Measurements from ENCODE around the gene DYNC1LI1. TPM values are rescaled to one million over a fixed set of nuclear protein-coding genes. Genes with fewer than 3 reads are reported as not detected.

DYNC1LI1 gene
- total RNA-seq, 4 donors from 2014 or later: 23.5 to 46.0 (median 26.5) TPM

Small RNA genes within 50 kb of the gene (microRNA-seq; reads per million reads assigned to microRNA genes)
- gene MIR548AY: not detected

Small RNA genes within 50 kb of the gene (small RNA-seq; reads per million reads assigned to genes)
- not detected for gene MIR548AY

Other genes starting within 250 kb of the DYNC1LI1 start
- 10 to 100 TPM; 14.8 to 24.7 (median 22.0) TPM for gene CMTM7, start 179.0 kb downstream of the DYNC1LI1 start, total RNA-seq
- gene CMTM6, start 68.0 kb downstream of the DYNC1LI1 start, total RNA-seq: 100 to 1,000 TPM in 1 of 4 donors, 10 to 100 TPM in 3; 63.8 to 124 (median 71.3) TPM
- 10 to 100 TPM; 23.6 to 28.2 (median 26.8) TPM for gene CNOT10, start 114.3 kb upstream of the DYNC1LI1 start, total RNA-seq
- gene TRIM71, start 247.1 kb upstream of the DYNC1LI1 start, total RNA-seq: under 1 TPM in 3 of 4 donors, not detected in 1; under 0.01 to 0.15 (median 0.13) TPM